Astrocyte (in vitro differentiated cells and primary cell): ENCODE measurements around the gene LTA. TPM values are rescaled to one million over a fixed set of nuclear protein-coding genes. Genes with fewer than 3 reads are reported as not detected.

Experiments
- DNase-seq: peaks from one replicate; pipeline ENCODE4 v3.0.0-alpha.2; 2010; ENCODE audit warnings: low read depth
- FAIRE-seq: peaks from 2 replicates; lab custom pipeline; 2011; peaks lifted over from hg19 to GRCh38; lab: Jason Lieb, UNC
- H2AFZ ChIP-seq: 2 replicates; pipeline ENCODE4 v1.6.0; 2012; ENCODE audit warnings: low read depth, low read length, inconsistent platforms
- H3K27ac ChIP-seq: 2 replicates; pipeline ENCODE4 v1.5.1; 2011; ENCODE audit warnings: low read depth, low read length, inconsistent platforms
- H3K27me3 ChIP-seq: 2 replicates; pipeline ENCODE4 v1.6.0; 2011; ENCODE audit warnings: low read length, inconsistent platforms; ENCODE audit not compliant: insufficient read depth
- H3K36me3 ChIP-seq: 2 replicates; pipeline ENCODE4 v1.5.1; 2011; ENCODE audit warnings: low read length, inconsistent platforms; ENCODE audit not compliant: insufficient read depth
- H3K4me1 ChIP-seq: 2 replicates; pipeline ENCODE4 v1.5.1; 2011; ENCODE audit warnings: low read length, inconsistent platforms; ENCODE audit not compliant: insufficient read depth
- H3K4me2 ChIP-seq: 2 replicates; pipeline ENCODE4 v1.6.0; 2012; ENCODE audit warnings: low read length, inconsistent platforms
- H3K4me3 ChIP-seq: 2 replicates; pipeline ENCODE4 v1.5.1; 2011; ENCODE audit warnings: low read depth, mild to moderate bottlenecking, low read length, inconsistent platforms; ENCODE audit not compliant: insufficient read depth
- H3K79me2 ChIP-seq: 2 replicates; pipeline ENCODE4 v1.6.0; 2012; ENCODE audit warnings: mild to moderate bottlenecking, low read length, inconsistent platforms; ENCODE audit not compliant: insufficient read depth
- H3K9ac ChIP-seq: 2 replicates; pipeline ENCODE4 v1.6.0; 2012; ENCODE audit warnings: mild to moderate bottlenecking, low read length, inconsistent platforms
- H3K9me3 ChIP-seq: 2 replicates; pipeline ENCODE4 v1.5.1; 2012; ENCODE audit warnings: low read depth, mild to moderate bottlenecking, low read length, inconsistent platforms; ENCODE audit not compliant: insufficient read depth
- H4K20me1 ChIP-seq: 2 replicates; pipeline ENCODE4 v1.6.0; 2012; ENCODE audit warnings: low read length, inconsistent platforms; ENCODE audit not compliant: insufficient read depth
- H3K27ac Mint-ChIP-seq: one replicate; pipeline ENCODE4 v1.8.0; 2021; ENCODE audit warnings: mild to moderate bottlenecking, mixed read lengths; ENCODE audit not compliant: unreplicated experiment
- H3K27me3 Mint-ChIP-seq: one replicate; pipeline ENCODE4 v1.8.0; 2021; ENCODE audit warnings: low read depth, mixed read lengths; ENCODE audit not compliant: unreplicated experiment
- H3K36me3 Mint-ChIP-seq: one replicate; pipeline ENCODE4 v1.8.0; 2021; ENCODE audit warnings: low read depth, mixed read lengths; ENCODE audit not compliant: unreplicated experiment
- H3K4me1 Mint-ChIP-seq: one replicate; pipeline ENCODE4 v1.8.0; 2021; ENCODE audit warnings: low read depth, mixed read lengths; ENCODE audit not compliant: unreplicated experiment
- H3K4me3 Mint-ChIP-seq: one replicate; pipeline ENCODE4 v1.8.0; 2021; ENCODE audit warnings: mild to moderate bottlenecking, moderate library complexity, mixed read lengths; ENCODE audit not compliant: unreplicated experiment
- H3K9me3 Mint-ChIP-seq: one replicate; pipeline ENCODE4 v1.8.0; 2021; ENCODE audit warnings: mild to moderate bottlenecking, mixed read lengths; ENCODE audit not compliant: unreplicated experiment
- EZH2 ChIP-seq: IDR thresholded peaks from 2 replicates; pipeline ENCODE4 v1.6.1; 2012; ENCODE audit warnings: mild to moderate bottlenecking, low read length, inconsistent platforms; ENCODE audit not compliant: insufficient read depth
- total RNA-seq: library from RNA; stranded (reverse); gene quantifications from 2 replicates; pipeline ENCODE4 v1.2.1, GENCODE V29; 2021
- TF ChIP-seq, protein P1 (sequence below): IDR thresholded peaks from 2 replicates; pipeline ENCODE4 v1.5.1; 2011; ENCODE audit warnings: low read depth, mild to moderate bottlenecking, inconsistent platforms, low read length, moderate library complexity; ENCODE audit not compliant: insufficient read depth

The LTA gene
- total RNA-seq, 1 donor from 2014 or later: not detected

DNA sequence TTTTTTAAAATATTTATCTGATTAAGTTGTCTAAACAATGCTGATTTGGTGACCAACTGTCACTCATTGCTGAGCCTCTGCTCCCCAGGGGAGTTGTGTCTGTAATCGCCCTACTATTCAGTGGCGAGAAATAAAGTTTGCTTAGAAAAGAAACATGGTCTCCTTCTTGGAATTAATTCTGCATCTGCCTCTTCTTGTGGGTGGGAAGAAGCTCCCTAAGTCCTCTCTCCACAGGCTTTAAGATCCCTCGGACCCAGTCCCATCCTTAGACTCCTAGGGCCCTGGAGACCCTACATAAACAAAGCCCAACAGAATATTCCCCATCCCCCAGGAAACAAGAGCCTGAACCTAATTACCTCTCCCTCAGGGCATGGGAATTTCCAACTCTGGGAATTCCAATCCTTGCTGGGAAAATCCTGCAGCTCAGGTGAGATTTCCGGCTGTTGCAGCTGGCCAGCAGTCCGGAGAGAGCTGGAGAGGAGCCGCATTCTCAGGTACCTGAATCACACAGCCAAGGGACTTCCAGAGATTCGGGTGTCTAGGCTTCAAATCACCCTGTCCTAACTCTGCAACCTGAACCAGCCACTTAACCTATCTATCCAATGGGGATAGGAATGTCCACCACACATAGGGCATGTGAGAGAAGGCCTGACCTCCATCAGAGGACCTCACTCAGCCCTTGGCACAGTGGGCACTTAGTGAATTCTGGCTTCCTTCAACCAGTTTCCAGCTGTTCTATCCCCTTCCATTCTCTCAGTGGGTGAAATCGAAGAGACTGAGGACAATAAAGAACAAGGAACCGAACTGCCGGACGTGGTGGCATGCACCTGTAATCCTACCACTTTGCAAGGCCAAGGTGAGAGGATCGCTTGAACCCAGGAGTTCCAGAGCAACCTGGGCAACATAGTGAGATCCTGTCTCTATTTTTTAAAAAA lies 6.4 kb downstream of the LTA start:
- FAIRE-seq (no peak), DNase-seq (no peak)
- no peaks in the 10 kb centered on the region for H3K79me2 ChIP-seq

GRCh38 chr6:31579119-31579505 lies 7.0 kb downstream of the LTA start:
- Mint-ChIP-seq H3K27me3 (peaks cover 15% of the 10 kb centered on the region), H3K27ac (no peak overlapping the region), H3K4me3 (no peak overlapping the region), H3K36me3 (no peaks in the 10 kb centered on the region), H3K4me1 (peaks cover 8% of the 10 kb centered on the region), H3K9me3 (no peaks in the 10 kb centered on the region)
- Histone ChIP-seq H3K27me3 (peaks cover 3% of the 10 kb centered on the region), H3K36me3 (no peaks in the 10 kb centered on the region), H3K9me3 (no peaks in the 10 kb centered on the region), H3K4me3 (no peak overlapping the region), H3K27ac (no peak overlapping the region), H3K79me2 (no peaks in the 10 kb centered on the region), H3K9ac (no peak overlapping the region), H3K4me1 (peaks cover 11% of the 10 kb centered on the region), H3K4me2 (no peak overlapping the region), H4K20me1 (no peaks in the 10 kb centered on the region), H2AFZ (no peak overlapping the region)
- no peak for FAIRE-seq
- DNase-seq: no peak
- no peak for TF ChIP-seq EZH2
- TF ChIP-seq, protein P1, sequence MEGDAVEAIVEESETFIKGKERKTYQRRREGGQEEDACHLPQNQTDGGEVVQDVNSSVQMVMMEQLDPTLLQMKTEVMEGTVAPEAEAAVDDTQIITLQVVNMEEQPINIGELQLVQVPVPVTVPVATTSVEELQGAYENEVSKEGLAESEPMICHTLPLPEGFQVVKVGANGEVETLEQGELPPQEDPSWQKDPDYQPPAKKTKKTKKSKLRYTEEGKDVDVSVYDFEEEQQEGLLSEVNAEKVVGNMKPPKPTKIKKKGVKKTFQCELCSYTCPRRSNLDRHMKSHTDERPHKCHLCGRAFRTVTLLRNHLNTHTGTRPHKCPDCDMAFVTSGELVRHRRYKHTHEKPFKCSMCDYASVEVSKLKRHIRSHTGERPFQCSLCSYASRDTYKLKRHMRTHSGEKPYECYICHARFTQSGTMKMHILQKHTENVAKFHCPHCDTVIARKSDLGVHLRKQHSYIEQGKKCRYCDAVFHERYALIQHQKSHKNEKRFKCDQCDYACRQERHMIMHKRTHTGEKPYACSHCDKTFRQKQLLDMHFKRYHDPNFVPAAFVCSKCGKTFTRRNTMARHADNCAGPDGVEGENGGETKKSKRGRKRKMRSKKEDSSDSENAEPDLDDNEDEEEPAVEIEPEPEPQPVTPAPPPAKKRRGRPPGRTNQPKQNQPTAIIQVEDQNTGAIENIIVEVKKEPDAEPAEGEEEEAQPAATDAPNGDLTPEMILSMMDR: no peak

More for the DNA sequence above, 6.4 kb downstream of the LTA start:
- no peaks in the 10 kb centered on the region for H3K36me3 ChIP-seq
- H3K4me3 ChIP-seq: no peak overlapping the region
- H2AFZ ChIP-seq: no peak overlapping the region
- H3K27ac ChIP-seq: no peak overlapping the region
- Mint-ChIP-seq H3K9me3 (no peaks in the 10 kb centered on the region), H3K4me1 (peaks cover 12% of the 10 kb centered on the region), H3K27me3 (peaks cover 15% of the 10 kb centered on the region), H3K27ac (no peak overlapping the region), H3K36me3 (no peaks in the 10 kb centered on the region), H3K4me3 (no peak overlapping the region)
- H4K20me1 ChIP-seq: no peaks in the 10 kb centered on the region
- peaks cover 3% of the 10 kb centered on the region for H3K27me3 ChIP-seq
- no peak overlapping the region for H3K9ac ChIP-seq
- no peaks in the 10 kb centered on the region for H3K9me3 ChIP-seq
- TF ChIP-seq EZH2: no peak
- TF ChIP-seq, protein P1: no peak
- H3K4me2 ChIP-seq: no peak overlapping the region
- H3K4me1 ChIP-seq: peaks cover 11% of the 10 kb centered on the region
